ENCODE measurements around the gene FAM110A.

- TF ChIP-seq CTCF (IDR thresholded peaks at IDR 0.05) (no peak), EZH2 (IDR thresholded peaks at IDR 0.05; ENCODE audit: borderline replicate concordance, insufficient read depth, low read depth, low read length, poor library complexity, severe bottlenecking) (no peak)
These were observed 57.1 kb downstream of the FAM110A start for GRCh38 chr20:890666-891057.

All from B cell (primary cell).